GM12874 (cell line): ENCODE results near the gene SDK2.

ENCODE experiments used
- CTCF ChIP-seq: IDR thresholded peaks from 2 replicates; pipeline ENCODE4 v1.5.1; 2011; ENCODE audit warnings: low read depth, mild to moderate bottlenecking, control low read depth, low read length, moderate library complexity; ENCODE audit not compliant: insufficient read depth

SDK2 gene

GRCh38 chr17:73444021-73444420 lies 200.2 kb downstream of the SDK2 start:
- no peak for TF ChIP-seq CTCF

GRCh38 chr17:73439597-73439996 lies 204.6 kb downstream of the SDK2 start:
- no peak for TF ChIP-seq CTCF

DNA sequence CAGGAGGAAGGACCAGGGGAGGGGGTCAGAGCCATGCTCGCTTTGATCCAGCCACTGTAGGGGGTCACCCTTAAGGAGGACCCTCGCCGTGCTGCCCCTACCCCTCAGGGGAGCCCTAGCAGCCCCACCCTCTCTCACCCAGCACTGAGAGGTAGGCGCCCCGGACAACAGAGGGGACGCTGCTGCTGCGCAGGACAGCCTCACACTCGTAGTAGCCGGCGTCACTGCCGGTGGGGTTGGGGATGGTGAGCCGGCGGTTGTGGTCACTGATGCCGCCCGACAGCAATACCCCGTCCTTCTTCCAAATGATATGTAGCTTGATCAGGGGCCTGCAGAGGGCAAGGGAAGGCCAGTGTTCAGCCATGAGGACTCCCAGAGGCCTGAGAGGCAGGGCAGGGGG lies 206.4 kb downstream of the SDK2 start:
- TF ChIP-seq CTCF: no peak

- TF ChIP-seq CTCF: no peak
Observed at GRCh38 chr17:73436954-73437353, 207.3 kb downstream of the SDK2 start.

DNA sequence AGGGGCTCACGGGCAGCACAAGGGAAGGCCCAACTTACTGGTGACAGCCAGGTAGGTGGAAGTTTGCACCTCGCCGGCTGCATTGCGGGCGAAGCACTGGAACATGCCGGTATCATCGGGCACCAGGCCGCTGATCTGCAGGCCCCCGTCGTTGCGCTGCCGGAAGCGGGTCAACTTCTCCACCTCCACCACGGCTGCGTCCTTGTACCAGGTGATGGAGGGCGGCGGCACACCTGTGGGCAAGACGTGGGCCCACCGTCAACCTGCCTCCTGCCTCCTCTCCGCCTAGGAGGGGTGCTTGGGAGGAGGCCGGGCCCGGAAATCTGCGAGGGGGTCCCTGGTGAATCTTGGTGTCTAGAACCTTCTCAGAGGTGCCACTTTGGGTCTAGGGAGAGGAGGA lies 208.8 kb downstream of the SDK2 start:
- TF ChIP-seq CTCF: no peak

GRCh38 chr17:73434154-73434553 lies 210.1 kb downstream of the SDK2 start:
- TF ChIP-seq CTCF: no peak

DNA sequence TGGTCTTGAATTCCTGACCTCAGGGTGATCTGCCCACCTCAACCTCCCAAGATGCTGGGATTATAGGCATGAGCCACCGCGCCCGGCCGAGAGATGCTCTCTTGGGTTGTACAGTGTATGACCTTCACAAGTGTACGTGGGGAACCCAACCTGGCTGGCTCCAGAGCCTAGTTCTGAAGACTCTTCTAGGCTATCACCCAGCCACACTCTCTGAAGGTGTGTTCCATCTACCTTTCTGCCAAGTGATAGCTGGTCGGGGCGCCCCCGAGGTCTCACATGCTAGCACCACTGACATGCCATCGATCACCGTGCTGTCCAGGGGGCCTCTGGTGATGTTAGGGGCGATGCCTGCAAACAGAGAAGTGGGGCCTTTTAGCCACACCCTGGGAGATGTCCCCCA lies 210.7 kb downstream of the SDK2 start:
- TF ChIP-seq CTCF: no peak

GRCh38 chr17:73432624-73433190 lies 211.5 kb downstream of the SDK2 start:
- no peak for TF ChIP-seq CTCF
